Hypothalamus (tissue), 51 donors: ENCODE data around the gene TRABD2B.
A peak's percentile ranks its signal among the peaks of the same experiment; 100 is the strongest.

Source experiments
- DNase-seq, 51 donors: peaks; one replicate each; lab custom pipeline; 2025; lab: John Stamatoyannopoulos, UW

Gene TRABD2B

DNA sequence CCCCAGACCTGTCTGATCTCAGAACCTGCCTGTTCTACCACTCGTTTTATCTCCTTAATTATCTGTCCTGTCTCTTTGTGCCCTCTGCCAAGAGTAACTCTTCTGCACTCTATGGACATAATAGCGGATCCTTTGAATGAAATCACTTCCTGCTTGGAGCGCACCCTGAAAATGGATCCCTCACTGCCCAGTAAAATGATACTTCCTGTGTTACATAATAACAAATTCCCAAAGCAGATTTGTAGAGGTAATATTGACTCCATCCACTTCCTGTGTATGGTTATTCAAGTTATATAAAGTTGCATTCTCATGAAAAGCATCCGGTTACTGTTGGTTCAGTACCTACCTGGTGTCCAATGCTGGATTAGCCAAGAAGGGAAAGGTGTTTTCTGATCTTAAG lies 246.0 kb downstream of the TRABD2B start:
- no peak for DNase-seq

GRCh38 chr1:47745715-47746609 lies 251.2 kb downstream of the TRABD2B start:
- DNase-seq = no peak

GRCh38 chr1:47742890-47743760 lies 254.1 kb downstream of the TRABD2B start:
- no peak for DNase-seq

DNA sequence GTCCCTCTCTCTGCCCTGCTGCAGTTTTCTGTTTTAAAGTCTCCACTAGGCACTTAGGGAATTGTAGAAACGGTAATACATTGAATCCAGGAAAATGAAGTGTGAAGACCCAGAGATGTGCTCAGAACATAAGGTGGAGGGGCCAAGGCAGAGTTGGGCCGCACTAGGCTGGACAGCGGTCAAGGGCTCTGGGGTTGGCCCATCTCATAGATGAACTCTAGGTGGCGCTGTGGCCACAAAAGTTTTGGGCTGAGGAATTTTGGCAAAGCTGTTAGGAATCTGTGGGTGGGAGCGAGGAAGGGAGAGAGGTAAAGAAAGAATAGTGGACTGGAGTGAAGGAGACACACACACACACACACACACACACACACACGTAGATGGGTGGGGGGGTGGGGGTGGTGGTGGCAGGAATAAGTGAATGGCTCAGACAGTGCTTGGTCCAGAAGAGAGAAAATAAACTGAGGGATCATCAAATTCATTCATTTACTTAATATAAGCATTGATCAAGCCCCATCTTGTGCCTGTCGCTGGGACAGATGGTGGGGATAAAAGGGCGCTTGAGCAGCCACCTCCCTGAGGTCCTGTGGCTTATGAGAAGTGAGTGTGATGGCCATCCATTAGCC lies 258.5 kb downstream of the TRABD2B start:
- DNase-seq = peak in 7 of 51 donors; percentile 6 to 26 (median 9)

- DNase-seq = no peak
Measured at GRCh38 chr1:47732489-47732888, 264.7 kb downstream of the TRABD2B start.

DNA sequence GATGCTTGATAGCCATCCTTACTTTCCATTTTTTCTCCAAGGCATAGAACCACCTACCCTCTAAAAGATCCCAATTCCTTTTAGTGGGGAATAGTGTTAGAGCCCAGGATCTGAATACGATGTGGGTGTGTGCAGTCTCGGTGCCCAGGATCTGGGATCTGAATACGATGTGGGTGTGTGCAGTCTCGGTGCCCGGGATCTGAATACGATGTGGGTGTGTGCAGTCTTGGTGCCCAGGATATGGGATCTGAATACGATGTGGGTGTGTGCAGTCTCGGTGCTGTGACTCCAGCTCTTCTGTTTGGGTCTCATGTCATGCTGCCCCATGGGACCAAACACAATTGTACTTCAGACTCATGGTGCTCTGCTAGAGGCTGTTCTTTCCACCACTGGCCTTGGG lies 265.5 kb downstream of the TRABD2B start:
- DNase-seq = no peak

DNA sequence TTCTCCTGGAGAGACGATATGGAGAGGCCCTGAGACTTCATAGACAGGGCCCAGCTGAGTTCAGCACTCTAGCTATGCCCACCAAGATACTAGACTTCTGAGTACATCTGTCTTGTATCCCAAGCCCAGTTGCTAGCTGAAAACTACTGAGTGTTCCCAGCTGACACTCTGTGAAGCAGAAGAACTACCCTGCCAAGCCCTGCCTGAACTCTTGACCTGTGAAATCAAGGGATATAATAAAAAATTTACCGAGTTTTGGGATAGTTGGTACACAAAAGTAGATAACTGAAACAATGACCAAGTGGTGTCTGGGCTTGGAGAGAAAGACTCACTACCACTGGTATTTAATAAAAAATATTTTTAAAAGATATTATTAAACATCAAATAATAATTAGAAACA lies 267.5 kb downstream of the TRABD2B start:
- no peak for DNase-seq

DNA sequence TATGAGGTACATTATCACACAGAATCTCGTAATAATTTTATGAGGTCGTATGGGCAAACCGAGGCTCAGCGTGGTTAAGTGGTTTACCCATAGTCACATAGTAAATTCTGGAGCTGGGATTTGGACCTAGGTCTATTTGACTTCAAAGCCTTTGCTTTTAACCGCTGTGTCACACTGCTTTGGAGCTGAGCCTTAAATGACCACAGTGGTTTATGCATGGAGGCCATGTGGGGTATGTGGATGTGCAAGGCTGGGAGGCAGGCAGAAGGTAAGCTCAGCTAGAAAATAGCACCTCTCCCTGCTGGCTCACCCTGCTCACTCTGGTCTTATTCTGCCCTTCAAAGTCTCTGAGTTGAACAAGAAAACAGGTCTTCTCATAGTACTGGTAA lies 269.5 kb downstream of the TRABD2B start:
- no peak for DNase-seq

DNA sequence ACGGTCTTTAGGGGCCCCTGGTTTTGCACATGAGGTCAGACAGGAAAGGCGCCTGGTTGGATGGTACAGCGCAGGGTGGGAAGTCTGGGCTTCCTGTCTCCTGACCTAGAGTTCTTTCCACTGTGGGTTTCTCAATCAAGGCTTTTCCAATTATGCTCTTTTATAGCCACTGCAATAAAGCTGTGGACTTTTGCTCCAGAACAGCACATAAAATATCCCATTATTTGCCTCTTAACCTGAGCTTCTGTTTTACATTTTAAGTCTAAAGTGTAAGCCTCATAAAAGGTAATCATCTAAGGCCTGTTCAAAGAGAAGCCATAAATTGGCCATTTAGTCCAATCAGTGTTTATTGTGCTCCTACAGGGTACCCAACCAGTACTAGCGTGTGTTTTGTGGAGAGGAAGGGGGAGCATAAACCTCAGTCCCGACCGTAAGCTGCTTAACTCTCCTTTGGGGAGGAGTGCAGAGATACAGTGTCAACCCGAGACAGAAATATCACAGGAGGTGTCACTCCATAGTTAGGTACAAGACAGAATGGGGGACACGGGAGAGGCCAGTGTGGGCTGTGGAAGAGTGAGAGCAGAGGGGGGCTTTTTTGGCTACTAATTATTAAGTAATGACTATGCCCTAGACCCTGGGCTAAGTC lies 270.0 kb downstream of the TRABD2B start:
- DNase-seq = no peak

DNA sequence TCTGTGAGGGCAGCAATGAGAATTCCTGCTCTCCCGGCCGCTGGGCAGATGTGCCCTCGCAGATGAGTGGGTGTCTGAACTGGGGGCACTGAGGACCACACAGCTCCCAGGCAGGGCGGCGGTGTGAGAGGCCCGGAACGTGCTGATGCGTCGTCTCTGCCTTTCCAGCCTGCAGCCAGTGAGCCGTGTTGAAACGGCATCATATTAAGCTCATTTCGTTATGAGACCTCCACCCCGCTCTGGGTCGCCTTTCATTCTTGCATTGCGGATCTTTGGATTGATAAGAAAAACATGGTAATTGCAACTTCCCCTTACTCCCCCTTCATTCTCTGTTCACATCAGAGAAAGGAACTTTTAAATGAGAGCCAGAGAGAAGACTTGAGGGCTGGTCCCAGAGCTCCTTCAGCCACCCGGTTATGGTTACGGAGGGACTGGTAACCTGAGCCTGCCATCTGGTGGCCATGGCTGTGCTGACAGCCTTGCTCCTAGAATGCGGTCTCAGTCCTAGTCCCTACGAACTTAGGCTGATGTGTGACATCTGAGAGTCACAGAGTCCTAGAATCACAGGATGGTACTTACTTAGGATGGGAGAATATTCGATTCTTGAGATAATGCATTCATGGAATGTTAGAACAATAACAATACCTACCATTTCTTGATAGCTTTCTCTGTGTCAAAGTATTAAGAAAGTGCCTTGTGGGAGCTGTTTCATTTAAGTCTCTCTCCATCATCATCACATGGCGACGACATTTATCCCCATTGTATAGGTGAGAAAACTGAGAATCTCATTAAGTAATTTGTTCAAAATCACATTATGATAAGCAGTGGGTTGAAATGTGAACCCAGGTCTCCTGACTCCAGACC lies 271.0 kb downstream of the TRABD2B start:
- peak in 40 of 51 donors; percentile 12 to 79 (median 56) for DNase-seq

DNA sequence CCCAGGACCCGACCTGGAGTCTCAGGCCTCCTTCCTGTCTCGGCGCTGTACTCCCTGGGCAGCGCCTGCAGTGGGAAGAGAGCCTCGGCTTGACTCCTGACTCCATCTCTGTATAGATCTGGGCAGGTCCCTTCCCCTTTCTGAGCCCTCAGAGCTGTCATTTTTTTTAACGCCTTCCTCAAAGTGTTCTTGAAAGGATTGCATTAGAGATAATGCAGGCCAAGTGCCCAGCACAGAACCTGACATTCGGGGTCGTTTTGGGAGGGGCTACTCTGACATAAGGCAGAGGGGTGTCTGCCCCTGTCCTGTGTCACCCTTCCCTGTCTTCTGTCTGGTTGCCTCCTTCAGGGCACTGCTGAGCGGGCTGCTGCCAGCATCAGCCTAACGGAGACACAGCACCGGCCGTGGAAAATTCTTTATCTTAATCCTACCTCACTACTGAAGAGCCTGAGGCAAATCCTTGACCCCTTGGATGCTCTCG lies 271.6 kb downstream of the TRABD2B start:
- no peak for DNase-seq

- no peak for DNase-seq
Measured at GRCh38 chr1:47725000-47725473, 272.1 kb downstream of the TRABD2B start.

DNA sequence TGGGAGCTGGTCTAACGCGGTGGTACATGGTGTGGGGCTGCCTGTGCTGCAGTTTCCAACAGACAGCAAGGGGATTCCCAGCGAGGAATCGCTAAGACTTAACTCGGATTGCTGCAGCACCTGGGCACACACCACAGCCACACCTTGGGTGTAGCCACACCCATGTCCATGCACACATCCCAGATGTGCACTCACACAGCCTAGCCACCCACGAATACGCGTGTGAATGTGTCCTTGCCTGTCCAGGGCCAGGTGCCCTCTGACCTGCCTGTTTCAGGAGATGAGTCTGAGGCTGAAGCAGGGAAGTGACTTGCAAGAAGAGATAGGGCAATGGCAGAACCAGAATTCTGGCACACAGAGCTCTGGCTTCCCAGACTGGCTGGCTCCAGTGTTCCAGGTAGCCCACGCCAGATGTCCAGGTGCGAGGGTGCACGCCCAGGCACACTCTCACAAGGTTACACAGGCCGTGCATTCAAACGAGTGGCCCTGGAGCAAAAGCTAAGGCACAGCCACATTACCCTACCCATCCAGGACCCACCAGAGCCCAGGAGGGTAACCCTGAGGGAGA lies 272.7 kb downstream of the TRABD2B start:
- no peak for DNase-seq

- no peak for DNase-seq
Measured at GRCh38 chr1:47722909-47723580, 274.1 kb downstream of the TRABD2B start.

GRCh38 chr1:47722101-47722500 lies 275.1 kb downstream of the TRABD2B start:
- no peak for DNase-seq

DNA sequence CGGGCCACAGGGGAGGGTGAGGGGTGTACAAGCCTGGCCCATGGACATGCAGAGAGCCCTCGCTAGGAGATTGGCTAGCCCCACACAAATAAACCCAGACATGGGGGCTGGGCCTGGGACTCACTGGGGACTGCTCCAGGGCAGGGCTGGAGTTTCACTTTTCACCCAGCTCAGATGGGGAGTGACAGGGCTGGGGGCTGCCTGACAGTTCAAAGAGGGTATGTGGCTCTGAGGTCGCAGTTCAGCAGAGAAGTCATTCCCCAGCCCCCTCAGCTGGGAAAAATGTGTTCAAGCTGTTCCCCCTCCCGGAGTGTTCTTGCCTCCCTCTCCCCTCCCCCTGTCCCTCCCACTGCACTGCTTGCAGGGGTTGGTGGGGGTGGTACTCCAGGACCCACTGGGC lies 277.1 kb downstream of the TRABD2B start:
- no peak for DNase-seq

- no peak for DNase-seq
Measured at GRCh38 chr1:47717341-47717740, 279.8 kb downstream of the TRABD2B start.

- no peak for DNase-seq
Measured at GRCh38 chr1:47713975-47714767, 283.0 kb downstream of the TRABD2B start.
